Keratinocyte (primary cell): Measurements from ENCODE around the gene IFNA5. TPM values are rescaled to one million over a fixed set of nuclear protein-coding genes. Genes with fewer than 3 reads are reported as not detected.

Experiments
- DNase-seq: peaks from one replicate; pipeline ENCODE4 v3.0.0-alpha.2; 2011; ENCODE audit warnings: low read depth, missing footprints, low spot score
- FAIRE-seq: peaks from 2 replicates; lab custom pipeline; 2011; peaks lifted over from hg19 to GRCh38; lab: Jason Lieb, UNC
- H2AFZ ChIP-seq: 2 replicates; pipeline ENCODE4 v1.6.0; 2012; ENCODE audit warnings: low read length, control low read depth, inconsistent platforms; ENCODE audit not compliant: control insufficient read depth
- H3K27ac ChIP-seq: 2 replicates; pipeline ENCODE4 v1.5.1; 2011; ENCODE audit warnings: low read length; ENCODE audit not compliant: control insufficient read depth, insufficient read depth
- H3K27me3 ChIP-seq: 3 replicates; pipeline ENCODE4 v1.6.0; 2011; ENCODE audit warnings: low read length; ENCODE audit not compliant: control insufficient read depth, insufficient read depth; ENCODE audit errors: extremely low read depth
- H3K36me3 ChIP-seq, 2 experiments: 2 replicates in 1 of 2; 3 replicates in 1 of 2; pipeline ENCODE4 v1.5.1; 2011; ENCODE audit warnings: low read length in 2 of 2, mild to moderate bottlenecking in 1 of 2; ENCODE audit not compliant: control insufficient read depth in 2 of 2, insufficient read depth in 2 of 2; ENCODE audit errors: extremely low read depth in 1 of 2
- H3K4me1 ChIP-seq: 3 replicates; pipeline ENCODE4 v1.5.1; 2011; ENCODE audit warnings: low read length; ENCODE audit not compliant: control insufficient read depth, insufficient read depth; ENCODE audit errors: extremely low read depth
- H3K4me2 ChIP-seq: 3 replicates; pipeline ENCODE4 v1.6.0; 2011; ENCODE audit warnings: low read depth, low read length; ENCODE audit not compliant: control insufficient read depth, insufficient read depth; ENCODE audit errors: extremely low read depth
- H3K4me3 ChIP-seq, 3 experiments: fragments of 200-600 bp in 1 of 3; sonication (generic) in 1 of 3; 2 replicates in 2 of 3; 3 replicates in 1 of 3; pipeline ENCODE4 v1.5.1; 2011 to 2016; ENCODE audit warnings: low read length in 3 of 3, mild to moderate bottlenecking in 3 of 3, control low read depth in 2 of 3, inconsistent platforms in 1 of 3, low read depth in 1 of 3, mixed read lengths in 1 of 3, mixed run types in 1 of 3, moderate library complexity in 1 of 3; ENCODE audit not compliant: control insufficient read depth in 2 of 3, insufficient read depth in 2 of 3; ENCODE audit errors: extremely low read depth in 1 of 3
- H3K79me2 ChIP-seq: 2 replicates; pipeline ENCODE4 v1.6.0; 2012; ENCODE audit warnings: low read length; ENCODE audit not compliant: control insufficient read depth, insufficient read depth
- H3K9ac ChIP-seq: 3 replicates; pipeline ENCODE4 v1.6.0; 2011; ENCODE audit warnings: low read length; ENCODE audit not compliant: control insufficient read depth, insufficient read depth; ENCODE audit errors: extremely low read depth
- H3K9me1 ChIP-seq: 3 replicates; pipeline ENCODE4 v1.6.0; 2011; ENCODE audit warnings: low read length; ENCODE audit not compliant: control insufficient read depth, insufficient read depth; ENCODE audit errors: extremely low read depth
- H3K9me3 ChIP-seq: 2 replicates; pipeline ENCODE4 v1.5.1; 2012; ENCODE audit warnings: low read depth, low read length; ENCODE audit not compliant: control insufficient read depth
- H4K20me1 ChIP-seq: 3 replicates; pipeline ENCODE4 v1.6.0; 2011; ENCODE audit warnings: low read length; ENCODE audit not compliant: control insufficient read depth, insufficient read depth; ENCODE audit errors: extremely low read depth
- EZH2 ChIP-seq: IDR thresholded peaks from one replicate; pipeline ENCODE4 v1.6.1; 2012; ENCODE audit warnings: inconsistent platforms, mild to moderate bottlenecking, low read length, moderate library complexity
- dilution Hi-C: fragments of 300-500 bp; cut with MboI; formaldehyde crosslinking; loops from one replicate; pipeline ENCODE4 v1.7.0; 2020; ENCODE audit warnings: low sequenced_read_pairs; ENCODE audit not compliant: extremely low pct_ligation_motif_present
- polyA plus RNA-seq, 5 experiments: library from polyadenylated mRNA; depleted of rRNA in 3 of 5; stranded (reverse) in 3 of 5; stranded (forward) in 1 of 5; unstranded in 1 of 5; fragments of >200 nt; gene quantifications; 1 replicate in 1 of 5; 2 replicates in 3 of 5; 3 replicates in 1 of 5; pipeline versions ENCODE4 v1.2.1 to v1.2.3, GENCODE V29; 2011 to 2012; ENCODE audit warnings: missing spikeins in 2 of 5, low read depth in 1 of 5, low replicate concordance in 1 of 5
- TF ChIP-seq, protein P1 (sequence below), 3 experiments: IDR thresholded peaks in 1 of 3; conservative IDR thresholded peaks in 1 of 3; optimal IDR thresholded peaks in 1 of 3; 2 replicates in 2 of 3; 3 replicates in 1 of 3; pipeline versions ENCODE3 to v1.5.1; 2011; ENCODE audit warnings: low read length in 3 of 3, mild to moderate bottlenecking in 3 of 3, moderate library complexity in 2 of 3, control low read depth in 1 of 3, inconsistent platforms in 1 of 3; ENCODE audit not compliant: insufficient read depth in 2 of 3; ENCODE audit errors: extremely low read depth in 1 of 3

Gene IFNA5
- polyA plus RNA-seq, 1 donor (not counting 4 experiments of a cell fraction or from before 2014, with no cell fraction given): not detected

DNA sequence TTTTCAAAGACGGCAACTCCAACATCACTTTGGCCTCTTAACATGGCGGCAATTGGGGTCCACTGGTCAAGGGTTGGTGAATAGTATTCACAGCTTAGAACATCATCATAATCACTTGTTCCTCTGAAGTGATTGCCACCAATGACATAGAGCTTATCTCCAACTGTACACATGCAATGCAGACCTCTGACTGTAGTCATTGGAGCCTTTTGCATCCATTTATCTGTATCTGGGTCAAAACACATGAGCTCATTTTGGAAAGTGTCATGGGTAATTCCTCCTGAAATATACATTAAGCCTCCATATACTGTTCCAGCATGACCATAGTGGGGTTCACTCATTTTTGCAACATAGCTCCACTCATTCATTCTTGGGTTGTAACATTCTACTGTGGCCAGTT, 28.1 kb upstream of the IFNA5 start:
- dilution Hi-C loops: no loop called here
- FAIRE-seq (peak; percentile 81), DNase-seq (no peak)
- no peak overlapping the region for H2AFZ ChIP-seq
- H3K79me2 ChIP-seq: peaks cover 66% of the 10 kb centered on the region
- H3K9me1 ChIP-seq: no peaks in the 10 kb centered on the region
- H3K27ac ChIP-seq: no peak overlapping the region
- TF ChIP-seq, protein P1, sequence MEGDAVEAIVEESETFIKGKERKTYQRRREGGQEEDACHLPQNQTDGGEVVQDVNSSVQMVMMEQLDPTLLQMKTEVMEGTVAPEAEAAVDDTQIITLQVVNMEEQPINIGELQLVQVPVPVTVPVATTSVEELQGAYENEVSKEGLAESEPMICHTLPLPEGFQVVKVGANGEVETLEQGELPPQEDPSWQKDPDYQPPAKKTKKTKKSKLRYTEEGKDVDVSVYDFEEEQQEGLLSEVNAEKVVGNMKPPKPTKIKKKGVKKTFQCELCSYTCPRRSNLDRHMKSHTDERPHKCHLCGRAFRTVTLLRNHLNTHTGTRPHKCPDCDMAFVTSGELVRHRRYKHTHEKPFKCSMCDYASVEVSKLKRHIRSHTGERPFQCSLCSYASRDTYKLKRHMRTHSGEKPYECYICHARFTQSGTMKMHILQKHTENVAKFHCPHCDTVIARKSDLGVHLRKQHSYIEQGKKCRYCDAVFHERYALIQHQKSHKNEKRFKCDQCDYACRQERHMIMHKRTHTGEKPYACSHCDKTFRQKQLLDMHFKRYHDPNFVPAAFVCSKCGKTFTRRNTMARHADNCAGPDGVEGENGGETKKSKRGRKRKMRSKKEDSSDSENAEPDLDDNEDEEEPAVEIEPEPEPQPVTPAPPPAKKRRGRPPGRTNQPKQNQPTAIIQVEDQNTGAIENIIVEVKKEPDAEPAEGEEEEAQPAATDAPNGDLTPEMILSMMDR (optimal IDR thresholded peaks at IDR 0.05 in 1 of 3, IDR thresholded peaks at IDR 0.05 in 1 of 3, conservative IDR thresholded peaks at IDR 0.05 in 1 of 3; ENCODE audit: extremely low read depth in 1 of 3, insufficient read depth in 2 of 3, low read length in 3 of 3): no peak
- TF ChIP-seq EZH2: no peak
- H3K4me2 ChIP-seq: peak overlapping the region; percentile 73
- H3K9ac ChIP-seq: no peak overlapping the region
- H3K36me3 ChIP-seq: peaks cover 0 to 7% of the 10 kb centered on the region in 2 experiments
- no peaks in the 10 kb centered on the region for H3K9me3 ChIP-seq
- peaks cover 21% of the 10 kb centered on the region for H3K4me1 ChIP-seq
- no peaks in the 10 kb centered on the region for H3K27me3 ChIP-seq
- H4K20me1 ChIP-seq: no peaks in the 10 kb centered on the region
- H3K4me3 ChIP-seq: no peak overlapping the region

DNA sequence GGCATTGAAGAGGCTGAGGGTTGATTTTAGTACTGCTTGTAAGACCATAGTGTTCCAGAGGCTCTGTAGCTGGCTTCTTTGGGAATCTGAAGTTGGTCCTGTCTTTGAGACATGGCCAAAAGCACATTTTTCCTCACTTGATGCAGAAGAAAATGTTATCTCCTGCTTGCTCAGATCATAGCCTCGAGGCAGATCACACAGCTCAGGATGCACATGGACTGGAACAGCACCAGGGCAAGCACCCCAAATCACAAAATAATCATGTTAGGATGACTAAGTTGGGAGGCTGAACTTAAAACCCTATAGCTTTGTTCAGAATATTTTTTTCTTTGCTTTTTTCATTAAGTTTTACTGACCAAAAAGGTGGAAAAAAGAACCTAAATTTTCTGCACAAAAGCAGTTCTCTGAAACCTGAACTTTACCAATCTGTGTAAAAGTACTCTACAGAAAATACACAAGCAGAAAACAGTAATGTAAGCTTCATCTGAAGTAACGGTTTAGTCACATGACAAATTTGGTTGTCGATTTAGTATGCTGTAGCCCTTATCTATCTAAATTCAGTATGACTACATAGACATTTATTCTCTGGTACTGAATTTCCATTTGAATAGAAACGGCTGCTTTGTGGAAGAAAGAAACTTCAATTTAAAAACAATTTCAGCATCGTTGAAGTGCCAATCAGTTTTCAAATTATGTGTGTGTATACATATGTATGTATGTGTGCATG, 26.7 kb upstream of the IFNA5 start:
- Histone ChIP-seq H3K9me1 (no peaks in the 10 kb centered on the region), H3K4me3 (no peak overlapping the region), H3K27me3 (no peaks in the 10 kb centered on the region), H2AFZ (no peak overlapping the region), H3K27ac (no peak overlapping the region), H3K4me2 (peak overlapping the region; percentile 47), H3K9me3 (no peaks in the 10 kb centered on the region), H3K4me1 (peaks cover 21% of the 10 kb centered on the region), H4K20me1 (no peaks in the 10 kb centered on the region), H3K79me2 (peaks cover 72% of the 10 kb centered on the region), H3K9ac (no peak overlapping the region), H3K36me3 (peaks cover 0 to 7% of the 10 kb centered on the region in 2 experiments)
- FAIRE-seq (peak; percentile 83), DNase-seq (no peak)
- TF ChIP-seq, protein P1 (optimal IDR thresholded peaks at IDR 0.05 in 1 of 3, IDR thresholded peaks at IDR 0.05 in 1 of 3, conservative IDR thresholded peaks at IDR 0.05 in 1 of 3; ENCODE audit: extremely low read depth in 1 of 3, insufficient read depth in 2 of 3, low read length in 3 of 3): no peak
- TF ChIP-seq EZH2: no peak
- dilution Hi-C loops: no loop called here
